ENCODE data around the gene TMEM179.
"Not testable (repeated sequence)": the region's sequence is repeated elsewhere in the genome, so short reads cannot be mapped to it uniquely, and the experiment has no call there.

The TMEM179 gene

GRCh38 chr14:104636846-104637545 lies 32.4 kb upstream of the TMEM179 start:
- not testable (repeated sequence) for DNase-seq

GRCh38 chr14:104636131-104636530 lies 31.6 kb upstream of the TMEM179 start:
- no peak for DNase-seq

GRCh38 chr14:104635717-104636116 lies 31.1 kb upstream of the TMEM179 start:
- no peak for DNase-seq

- DNase-seq = no peak
Measured at GRCh38 chr14:104634886-104635570, 30.5 kb upstream of the TMEM179 start.

- DNase-seq = no peak
Measured at GRCh38 chr14:104634138-104634760, 29.7 kb upstream of the TMEM179 start.

GRCh38 chr14:104633276-104634137 lies 28.9 kb upstream of the TMEM179 start:
- DNase-seq = no peak

GRCh38 chr14:104632781-104633180 lies 28.2 kb upstream of the TMEM179 start:
- no peak for DNase-seq

- no peak for DNase-seq
Measured at GRCh38 chr14:104624939-104625338, 20.4 kb upstream of the TMEM179 start.

- DNase-seq = no peak
Measured at GRCh38 chr14:104614126-104614812, 9.7 kb upstream of the TMEM179 start.

GRCh38 chr14:104611881-104612280 lies 7.3 kb upstream of the TMEM179 start:
- DNase-seq = no peak

GRCh38 chr14:104610749-104611310 lies 6.3 kb upstream of the TMEM179 start:
- DNase-seq = no peak

- DNase-seq = no peak
Measured at GRCh38 chr14:104609666-104610065, 5.1 kb upstream of the TMEM179 start.

- no peak for DNase-seq
Measured at GRCh38 chr14:104603711-104604401, 716 bp downstream of the TMEM179 start.

GRCh38 chr14:104602933-104603325 lies 1.6 kb downstream of the TMEM179 start:
- DNase-seq = no peak

GRCh38 chr14:104602315-104602932 lies 2.1 kb downstream of the TMEM179 start:
- DNase-seq = no peak

- no peak for DNase-seq
Measured at GRCh38 chr14:104601786-104602185, 2.8 kb downstream of the TMEM179 start.

- DNase-seq = no peak
Measured at GRCh38 chr14:104600805-104601204, 3.8 kb downstream of the TMEM179 start.

- DNase-seq = no peak
Measured at GRCh38 chr14:104600141-104600643, 4.4 kb downstream of the TMEM179 start.

- DNase-seq = no peak
Measured at GRCh38 chr14:104599446-104599845, 5.1 kb downstream of the TMEM179 start.

GRCh38 chr14:104598910-104599273 lies 5.7 kb downstream of the TMEM179 start:
- DNase-seq = no peak
